Suprapubic skin (tissue), 4 donors: ENCODE data around the gene STK25.

Source experiments
- CTCF ChIP-seq, 2 donors: fragments of 200-600 bp in 1 of 2; fragments of 450-650 bp in 1 of 2; sonication (generic) in 1 of 2; IDR thresholded peaks; one replicate each; pipeline ENCODE4 v1.5.1; 2016 to 2019; ENCODE audit warnings: antibody characterized with exemption in 2 of 2, mild to moderate bottlenecking in 1 of 2, moderate library complexity in 1 of 2
- EP300 ChIP-seq: sonication (generic); formaldehyde crosslinking; IDR thresholded peaks from one replicate; pipeline ENCODE4 v1.6.1; 2017; ENCODE audit warnings: antibody characterized with exemption
- POLR2A ChIP-seq, 2 donors: fragments of 450-650 bp; IDR thresholded peaks; one replicate each; pipeline ENCODE4 v1.6.1; 2017; ENCODE audit warnings: antibody characterized with exemption in 2 of 2, mild to moderate bottlenecking in 2 of 2, moderate library complexity in 2 of 2
- POLR2AphosphoS5 ChIP-seq, 3 donors: sonication (generic); formaldehyde crosslinking; IDR thresholded peaks; one replicate each; pipeline ENCODE4 v1.6.1; 2017; ENCODE audit warnings: antibody characterized with exemption in 3 of 3

- TF ChIP-seq CTCF (IDR thresholded peaks at IDR 0.05) (no peak), POLR2A (IDR thresholded peaks at IDR 0.05) (no peak), EP300 (no peak), POLR2AphosphoS5 (IDR thresholded peaks at IDR 0.05) (no peak)
Observed at GRCh38 chr2:241485172-241485911, 23.0 kb downstream of the STK25 start.
